Stomach (tissue), 9 donors: ENCODE measurements around the gene BEND2. TPM values are rescaled to one million over a fixed set of nuclear protein-coding genes. Genes with fewer than 3 reads are reported as not detected.

ENCODE experiments used
- DNase-seq, 2 donors: peaks; one replicate each; pipeline versions ENCODE4 v3.0.0 to v3.0.0-alpha.2; 2013 to 2019
- H3K27ac ChIP-seq, 5 donors: fragments of 200-600 bp in 4 of 5; sonication (generic) in 4 of 5; one replicate each; pipeline ENCODE4 v1.5.1; 2013 to 2019; ENCODE audit warnings: mild to moderate bottlenecking in 1 of 5, moderate library complexity in 1 of 5
- H3K27me3 ChIP-seq, 3 donors: fragments of 200-600 bp; sonication (generic); one replicate each; pipeline ENCODE4 v1.5.1; 2017 to 2019; ENCODE audit warnings: mixed run types in 1 of 3
- H3K36me3 ChIP-seq, 4 donors: fragments of 200-600 bp; sonication (generic); 1 replicate in 3 of 4; 2 replicates in 1 of 4; pipeline ENCODE4 v1.5.1; 2016 to 2019
- H3K4me1 ChIP-seq, 4 donors: fragments of 200-600 bp; sonication (generic); one replicate each; pipeline ENCODE4 v1.5.1; 2016 to 2019
- H3K4me3 ChIP-seq, 4 donors: fragments of 200-600 bp; sonication (generic) in 3 of 4; one replicate each; pipeline ENCODE4 v1.5.1; 2016 to 2019; ENCODE audit warnings: mild to moderate bottlenecking in 1 of 4
- H3K9me3 ChIP-seq, 4 donors: fragments of 200-600 bp; sonication (generic); one replicate each; pipeline ENCODE4 v1.5.1; 2016 to 2019
- CTCF ChIP-seq, 7 experiments: fragments of 450-650 bp in 4 of 7; fragments of 200-600 bp in 3 of 7; sonication (generic) in 3 of 7; IDR thresholded peaks; one replicate each; pipeline ENCODE4 v1.5.1; 2016 to 2019; ENCODE audit warnings: antibody characterized with exemption in 7 of 7, control low read depth in 2 of 7, mild to moderate bottlenecking in 1 of 7
- EP300 ChIP-seq: sonication (generic); formaldehyde crosslinking; IDR thresholded peaks from one replicate; pipeline ENCODE4 v1.6.1; 2017; ENCODE audit warnings: antibody characterized with exemption
- POLR2A ChIP-seq, 4 donors: fragments of 450-650 bp; IDR thresholded peaks; one replicate each; pipeline ENCODE4 v1.6.1; 2016; ENCODE audit warnings: antibody characterized with exemption in 4 of 4, control low read depth in 2 of 4, mild to moderate bottlenecking in 1 of 4, moderate library complexity in 1 of 4
- POLR2AphosphoS5 ChIP-seq, 3 donors: sonication (generic); formaldehyde crosslinking; IDR thresholded peaks; one replicate each; pipeline ENCODE4 v1.6.1; 2016; ENCODE audit warnings: antibody characterized with exemption in 3 of 3
- WGBS, 5 donors: extraction: QIAGEN DNeasy Blood & Tissue Kit in 3 of 5; methylation state at CpG; one replicate each; pipeline versions ENCODE4 v1.1.5 to v1.1.7; 2013 to 2018; 5-methylcytosine and 5-hydroxymethylcytosine counted together
- intact Hi-C: fragments of 100-400 bp; cut with DNase I; formaldehyde crosslinking; loops from one replicate; pipeline ENCODE4 v1.15.1; 2023; ENCODE audit warnings: low total_unique reads
- polyA plus RNA-seq, 3 donors: library from polyadenylated mRNA; stranded (reverse); fragments of 200-250 nt; gene quantifications; one replicate each; pipeline ENCODE4 v1.2.3, GENCODE V29; 2013
- total RNA-seq, 5 donors: library from RNA; depleted of rRNA; stranded (reverse); fragments of >200 nt; gene quantifications; one replicate each; pipeline versions ENCODE4 v1.1.0 to v1.2.3, GENCODE V29; 2014 to 2016
- donor health status: healthy with polysubstance abuse.
- donor health status: Bipolar disorder and iron deficiency.
- donor health status: healthy.

Gene BEND2
- total and polyA plus RNA-seq, 8 donors = 0.06 TPM; not detected in 7

DNA sequence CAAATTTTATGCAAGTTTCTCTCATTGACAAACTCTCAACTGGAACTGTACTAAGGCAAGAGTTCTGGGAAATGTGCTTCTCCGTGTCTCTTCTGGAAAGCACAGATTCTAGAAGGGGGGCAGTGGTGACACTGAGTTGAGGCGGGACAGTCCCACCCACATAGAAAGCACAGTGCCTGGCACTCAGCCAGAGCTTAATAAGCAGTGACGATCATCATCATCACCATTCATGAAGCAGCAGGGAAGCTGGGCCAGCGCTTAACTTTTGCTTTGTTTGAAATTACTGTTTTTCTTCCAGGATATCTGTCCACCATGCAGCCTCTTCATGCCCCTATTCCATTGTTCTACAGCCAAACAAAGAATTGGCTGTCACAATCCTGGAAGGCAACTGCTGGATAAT lies 60.3 kb downstream of the BEND2 start:
- WGBS, 5 donors = 40 to 70% (median 70%) methylated on average over 4 of the region's 4 CpGs
- Histone ChIP-seq H3K27me3 (no peaks in the 10 kb centered on the region), H3K27ac (no peak overlapping the region), H3K36me3 (no peaks in the 10 kb centered on the region), H3K4me1 (no peaks in the 10 kb centered on the region), H3K9me3 (no peaks in the 10 kb centered on the region), H3K4me3 (no peak overlapping the region)
- no peak for TF ChIP-seq POLR2A (IDR thresholded peaks at IDR 0.05)
- no peak for TF ChIP-seq POLR2AphosphoS5 (IDR thresholded peaks at IDR 0.05)
- TF ChIP-seq EP300 = no peak
- TF ChIP-seq CTCF (IDR thresholded peaks at IDR 0.05) = no peak
- DNase-seq = no peak
- intact Hi-C loops = no loop called here

DNA sequence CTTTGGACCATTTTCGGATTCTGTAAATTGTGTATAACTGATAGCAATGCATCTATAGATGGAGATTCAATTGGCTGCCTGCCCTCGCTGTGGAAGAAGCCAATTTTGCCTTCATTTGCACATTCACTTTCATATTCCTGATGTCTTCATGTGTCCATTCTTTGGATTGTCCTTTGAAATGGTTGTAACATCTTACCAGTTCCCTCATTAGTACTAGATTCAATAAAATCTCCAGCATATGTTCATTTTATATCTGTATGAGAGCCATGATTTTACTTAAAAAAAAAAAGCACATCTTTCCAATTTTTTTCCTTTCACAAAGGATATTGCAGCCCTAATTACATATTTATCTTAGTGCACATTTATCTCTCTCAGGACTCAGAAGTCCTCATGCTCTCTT lies 61.7 kb downstream of the BEND2 start:
- WGBS, 5 donors = 77 to 95% (median 86%) methylated on average over 2 of the region's 2 CpGs
- no peak overlapping the region for H3K4me3 ChIP-seq
- H3K4me1 ChIP-seq = no peaks in the 10 kb centered on the region
- no peaks in the 10 kb centered on the region for H3K36me3 ChIP-seq
- H3K27ac ChIP-seq = no peak overlapping the region
- H3K9me3 ChIP-seq = no peaks in the 10 kb centered on the region
- no peak for TF ChIP-seq POLR2A (IDR thresholded peaks at IDR 0.05)
- intact Hi-C loops = no loop called here
- no peak for DNase-seq
- H3K27me3 ChIP-seq = no peaks in the 10 kb centered on the region

DNA sequence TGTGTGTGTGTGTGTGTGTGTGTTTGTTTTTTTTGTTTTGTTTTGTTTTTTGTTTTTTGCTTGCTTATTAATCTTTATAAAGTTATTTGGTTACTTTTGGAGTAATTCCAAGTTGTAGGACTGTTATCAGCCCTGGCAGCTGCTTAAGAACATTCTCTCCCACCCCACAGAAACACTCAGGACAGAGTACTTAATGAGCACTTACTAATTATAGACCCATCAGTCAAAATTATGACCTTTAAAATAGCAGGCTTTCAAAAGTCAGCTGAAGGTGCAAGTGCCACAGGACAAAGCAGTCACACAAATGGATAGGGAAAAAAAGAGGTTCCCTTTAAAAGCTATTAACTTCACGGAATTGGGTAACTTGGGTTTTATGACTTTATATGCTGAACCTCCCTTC lies 69.0 kb downstream of the BEND2 start:
- no peak for TF ChIP-seq POLR2A (IDR thresholded peaks at IDR 0.05)
- no peak for TF ChIP-seq EP300
- no peak for TF ChIP-seq CTCF (IDR thresholded peaks at IDR 0.05)
- no peak for TF ChIP-seq POLR2AphosphoS5 (IDR thresholded peaks at IDR 0.05)
- H3K27me3 ChIP-seq = no peaks in the 10 kb centered on the region
- no peak overlapping the region for H3K27ac ChIP-seq
- 59 to 86% (median 70%) methylated on average over 1 of the region's 1 CpG for WGBS, 5 donors
- H3K4me1 ChIP-seq = no peaks in the 10 kb centered on the region
- no peak overlapping the region for H3K4me3 ChIP-seq
- H3K36me3 ChIP-seq = no peaks in the 10 kb centered on the region
- no peaks in the 10 kb centered on the region for H3K9me3 ChIP-seq
- DNase-seq = no peak
- intact Hi-C loops = no loop called here

DNA sequence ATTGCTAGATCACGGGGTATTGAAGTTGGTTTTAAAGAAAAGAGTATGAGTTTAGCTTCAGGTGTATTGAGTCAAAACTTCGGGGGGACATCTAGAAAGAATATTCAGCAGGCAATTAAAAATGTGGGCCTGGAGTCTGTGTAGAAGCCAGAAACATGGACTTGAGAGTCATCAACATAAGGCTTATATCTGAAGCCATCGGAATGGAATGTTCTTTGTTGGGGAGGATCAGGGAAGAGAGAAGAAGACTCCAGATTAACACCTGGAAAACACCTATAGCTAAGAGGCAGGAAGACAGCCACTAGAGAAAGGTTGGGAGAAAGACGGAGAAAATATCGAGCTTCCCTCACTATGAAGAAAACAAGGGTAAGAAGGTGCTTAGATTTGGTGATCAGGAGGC lies 69.5 kb downstream of the BEND2 start:
- 72 to 93% (median 85%) methylated on average over 5 of the region's 5 CpGs for WGBS, 5 donors
- intact Hi-C loops = no loop called here
- Histone ChIP-seq H3K4me1 (no peaks in the 10 kb centered on the region), H3K27ac (no peak overlapping the region), H3K4me3 (no peak overlapping the region), H3K9me3 (no peaks in the 10 kb centered on the region), H3K36me3 (no peaks in the 10 kb centered on the region), H3K27me3 (no peaks in the 10 kb centered on the region)
- TF ChIP-seq CTCF (IDR thresholded peaks at IDR 0.05) (no peak), POLR2AphosphoS5 (IDR thresholded peaks at IDR 0.05) (no peak), POLR2A (IDR thresholded peaks at IDR 0.05) (no peak)
- DNase-seq = no peak

DNA sequence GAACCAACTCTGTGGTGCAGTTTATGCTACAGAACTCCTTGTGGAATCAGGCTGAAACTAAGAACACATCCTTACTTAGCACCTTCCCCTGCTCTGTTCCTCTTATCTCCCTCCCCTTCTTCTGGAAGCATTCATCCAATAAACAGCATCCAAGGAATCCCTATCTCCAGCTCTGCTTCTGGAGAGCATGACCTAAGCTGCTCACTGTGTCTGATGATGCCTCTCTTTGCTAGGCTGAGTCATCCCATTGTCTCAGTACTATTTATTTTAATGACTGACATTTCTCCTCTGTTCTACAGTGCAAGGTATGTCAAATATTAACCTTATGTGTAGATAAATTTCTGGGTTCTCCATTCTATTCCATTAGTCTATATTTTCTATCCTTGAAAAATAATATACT lies 71.2 kb downstream of the BEND2 start:
- Histone ChIP-seq H3K4me1 (no peaks in the 10 kb centered on the region), H3K4me3 (no peak overlapping the region), H3K27me3 (no peaks in the 10 kb centered on the region), H3K9me3 (no peaks in the 10 kb centered on the region), H3K36me3 (no peaks in the 10 kb centered on the region), H3K27ac (no peak overlapping the region)
- DNase-seq = no peak
- TF ChIP-seq CTCF (IDR thresholded peaks at IDR 0.05) (no peak), POLR2AphosphoS5 (IDR thresholded peaks at IDR 0.05) (no peak), POLR2A (IDR thresholded peaks at IDR 0.05) (no peak), EP300 (no peak)
- intact Hi-C loops = no loop called here
